Left ventricle myocardium inferior (tissue), 1 donor: ENCODE results near the gene FNDC8. TPM values are rescaled to one million over a fixed set of nuclear protein-coding genes. Genes with fewer than 3 reads are reported as not detected.

ENCODE experiments used
- DNase-seq: peaks from one replicate; pipeline ENCODE4 v3.0.0-alpha.2; 2020
- H3K27ac ChIP-seq: fragments of 200-600 bp; replicated peaks from 2 replicates; pipeline ENCODE4 v1.8.0; 2021
- H3K27me3 ChIP-seq: fragments of 200-600 bp; 2 replicates; pipeline ENCODE4 v1.8.0; 2021; ENCODE audit warnings: low read depth
- H3K36me3 ChIP-seq: fragments of 200-600 bp; 2 replicates; pipeline ENCODE4 v1.8.0; 2021
- H3K4me1 ChIP-seq: fragments of 200-600 bp; 2 replicates; pipeline ENCODE4 v1.8.0; 2021
- H3K4me3 ChIP-seq: fragments of 200-600 bp; 2 replicates; pipeline ENCODE4 v1.8.0; 2021; ENCODE audit warnings: mild to moderate bottlenecking, moderate library complexity
- H3K9me3 ChIP-seq: fragments of 200-600 bp; replicated peaks from 2 replicates; pipeline ENCODE4 v1.8.0; 2021
- CTCF ChIP-seq: fragments of 200-600 bp; IDR thresholded peaks from 2 replicates; pipeline ENCODE4 v1.8.0; 2021; ENCODE audit warnings: antibody characterized with exemption, mild to moderate bottlenecking, borderline replicate concordance
- intact Hi-C: fragments of 100-400 bp; cut with micrococcal nuclease; formaldehyde crosslinking; loops from one replicate; pipeline ENCODE4 v1.11.0; 2022
- total RNA-seq: library from RNA; stranded (reverse); fragmentation: NEBNext Ultra II Directional; extraction: Animal tissue kit (Norgen Biotek cat#: 25700); gene quantifications from one replicate; pipeline ENCODE4 v1.2.1, GENCODE V29; 2021
- donor health status: DM: no; HTN: yes; CAD: no; lungs with severe emphysema.

Gene FNDC8
- total RNA-seq, 1 donor from 2014 or later = not detected

- no peak for DNase-seq
Observed at GRCh38 chr17:35138218-35138617, 16.8 kb downstream of the FNDC8 start.

GRCh38 chr17:35141681-35142466 is 20.5 kb downstream of the FNDC8 start, which contains the start of gene NLE1:
TSS of gene NLE1 (minus strand) at chr17:35142303. CDS start at chr17:35142275, 28 bp downstream.
- peak; percentile 97 for TF ChIP-seq CTCF
- Histone ChIP-seq H3K9me3 (no peaks in the 10 kb centered on the region), H3K4me3 (peak within 1 kb of the TSS; percentile 84), H3K36me3 (peaks cover 25% of the 10 kb centered on the region), H3K27me3 (no peaks in the 10 kb centered on the region), H3K27ac (no peak within 1 kb of the TSS), H3K4me1 (peaks cover 28% of the 10 kb centered on the region)
- DNase-seq = peak; percentile 80
- intact Hi-C loops = no loop called here

More at GRCh38 chr17:35138218-35138617, 16.8 kb downstream of the FNDC8 start:
- TF ChIP-seq CTCF = no peak
- Histone ChIP-seq H3K27ac (no peak overlapping the region), H3K27me3 (no peaks in the 10 kb centered on the region), H3K4me3 (no peak overlapping the region), H3K4me1 (peaks cover 18% of the 10 kb centered on the region), H3K36me3 (peaks cover 60% of the 10 kb centered on the region), H3K9me3 (no peaks in the 10 kb centered on the region)
- intact Hi-C loops = no loop called here

- intact Hi-C loops = no loop called here
- H3K36me3 ChIP-seq = peaks cover 20% of the 10 kb centered on the region
- DNase-seq = no peak
- no peaks in the 10 kb centered on the region for H3K9me3 ChIP-seq
- H3K27ac ChIP-seq = no peak overlapping the region
- H3K27me3 ChIP-seq = no peaks in the 10 kb centered on the region
- H3K4me3 ChIP-seq = peak overlapping the region; percentile 84
- TF ChIP-seq CTCF = no peak
- peaks cover 31% of the 10 kb centered on the region for H3K4me1 ChIP-seq
Observed at GRCh38 chr17:35142467-35142796, 21.0 kb downstream of the FNDC8 start.

GRCh38 chr17:35144840-35145239 is 23.4 kb downstream of the FNDC8 start:
- no peak for TF ChIP-seq CTCF

GRCh38 chr17:35146214-35146833 is 24.9 kb downstream of the FNDC8 start:
- Histone ChIP-seq H3K27ac (peak overlapping the region; percentile 87), H3K27me3 (no peaks in the 10 kb centered on the region), H3K9me3 (no peaks in the 10 kb centered on the region), H3K4me1 (peaks cover 57% of the 10 kb centered on the region), H3K4me3 (no peak overlapping the region), H3K36me3 (peaks cover 6% of the 10 kb centered on the region)
- no peak for TF ChIP-seq CTCF
- DNase-seq = no peak
- intact Hi-C loops = no loop called here

More at GRCh38 chr17:35144840-35145239, 23.4 kb downstream of the FNDC8 start:
- DNase-seq = no peak
- Histone ChIP-seq H3K9me3 (no peaks in the 10 kb centered on the region), H3K4me1 (peaks cover 50% of the 10 kb centered on the region), H3K4me3 (no peak overlapping the region), H3K36me3 (no peaks in the 10 kb centered on the region), H3K27ac (no peak overlapping the region), H3K27me3 (no peaks in the 10 kb centered on the region)
- intact Hi-C loops = no loop called here
